ENCODE results near the gene ATP6V0B. TPM values are rescaled to one million over a fixed set of nuclear protein-coding genes. Genes with fewer than 3 reads are reported as not detected.
A peak's percentile ranks its signal among the peaks of the same experiment; 100 is the strongest.

ATP6V0B gene
- total and polyA plus RNA-seq, 2 of the 13 experiments (the other 11 are each of a cell fraction or from before 2014, with no cell fraction given), result 157 to 161 TPM

DNA sequence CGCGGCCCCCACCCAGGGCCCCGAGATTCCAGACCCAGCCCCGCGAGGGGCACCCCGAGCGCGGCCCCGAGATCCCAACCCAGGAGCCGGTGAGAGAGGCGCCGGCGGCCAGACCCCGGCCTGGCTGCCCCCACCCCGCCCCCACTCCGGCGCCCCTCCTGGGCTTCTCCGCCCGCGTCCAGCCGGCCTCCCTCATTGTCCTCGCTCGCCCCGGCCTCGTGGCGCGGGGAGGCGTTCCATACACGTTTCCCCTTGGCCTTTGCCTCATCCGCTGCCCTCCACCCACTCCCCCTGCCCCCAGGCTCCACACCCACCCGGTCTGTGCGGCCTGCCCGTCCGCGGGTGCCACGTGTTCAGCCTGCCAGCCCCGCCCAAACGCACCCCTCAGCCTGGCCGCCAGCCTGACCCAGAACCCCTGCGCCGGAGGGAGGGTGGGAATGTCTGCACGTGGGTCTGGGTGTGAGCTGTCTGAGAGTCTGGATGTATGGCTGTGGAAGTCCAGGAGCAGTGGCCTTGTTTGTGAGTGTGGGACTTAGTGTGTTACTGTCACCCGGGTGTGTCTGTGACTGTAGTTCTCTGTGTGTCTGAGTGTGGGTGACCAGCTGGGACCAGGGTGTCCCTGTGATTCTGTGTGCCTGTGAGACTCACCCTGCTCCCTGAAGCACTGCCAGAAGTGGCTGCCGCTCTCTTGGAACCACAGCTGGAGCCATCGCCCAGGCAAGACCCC is 4.9 kb downstream of the ATP6V0B start (continued):
- TF ChIP-seq, protein P1, sequence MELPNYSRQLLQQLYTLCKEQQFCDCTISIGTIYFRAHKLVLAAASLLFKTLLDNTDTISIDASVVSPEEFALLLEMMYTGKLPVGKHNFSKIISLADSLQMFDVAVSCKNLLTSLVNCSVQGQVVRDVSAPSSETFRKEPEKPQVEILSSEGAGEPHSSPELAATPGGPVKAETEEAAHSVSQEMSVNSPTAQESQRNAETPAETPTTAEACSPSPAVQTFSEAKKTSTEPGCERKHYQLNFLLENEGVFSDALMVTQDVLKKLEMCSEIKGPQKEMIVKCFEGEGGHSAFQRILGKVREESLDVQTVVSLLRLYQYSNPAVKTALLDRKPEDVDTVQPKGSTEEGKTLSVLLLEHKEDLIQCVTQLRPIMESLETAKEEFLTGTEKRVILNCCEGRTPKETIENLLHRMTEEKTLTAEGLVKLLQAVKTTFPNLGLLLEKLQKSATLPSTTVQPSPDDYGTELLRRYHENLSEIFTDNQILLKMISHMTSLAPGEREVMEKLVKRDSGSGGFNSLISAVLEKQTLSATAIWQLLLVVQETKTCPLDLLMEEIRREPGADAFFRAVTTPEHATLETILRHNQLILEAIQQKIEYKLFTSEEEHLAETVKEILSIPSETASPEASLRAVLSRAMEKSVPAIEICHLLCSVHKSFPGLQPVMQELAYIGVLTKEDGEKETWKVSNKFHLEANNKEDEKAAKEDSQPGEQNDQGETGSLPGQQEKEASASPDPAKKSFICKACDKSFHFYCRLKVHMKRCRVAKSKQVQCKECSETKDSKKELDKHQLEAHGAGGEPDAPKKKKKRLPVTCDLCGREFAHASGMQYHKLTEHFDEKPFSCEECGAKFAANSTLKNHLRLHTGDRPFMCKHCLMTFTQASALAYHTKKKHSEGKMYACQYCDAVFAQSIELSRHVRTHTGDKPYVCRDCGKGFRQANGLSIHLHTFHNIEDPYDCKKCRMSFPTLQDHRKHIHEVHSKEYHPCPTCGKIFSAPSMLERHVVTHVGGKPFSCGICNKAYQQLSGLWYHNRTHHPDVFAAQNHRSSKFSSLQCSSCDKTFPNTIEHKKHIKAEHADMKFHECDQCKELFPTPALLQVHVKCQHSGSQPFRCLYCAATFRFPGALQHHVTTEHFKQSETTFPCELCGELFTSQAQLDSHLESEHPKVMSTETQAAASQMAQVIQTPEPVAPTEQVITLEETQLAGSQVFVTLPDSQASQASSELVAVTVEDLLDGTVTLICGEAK (IDR thresholded peaks at IDR 0.05), result no peak
- TF ChIP-seq, protein P1 (CRISPR knock-in tag; IDR thresholded peaks at IDR 0.05), result no peak
- no peak for TF ChIP-seq ZNF501 (CRISPR knock-in tag; IDR thresholded peaks at IDR 0.05)
- peak; percentile 50; the same call in 1 of the 2 replicates for TF ChIP-seq REPIN1 (CRISPR knock-in tag; IDR thresholded peaks at IDR 0.05; ENCODE audit: borderline replicate concordance, low read depth)
- TF ChIP-seq ZNF776 (CRISPR knock-in tag; IDR thresholded peaks at IDR 0.05), result peak; percentile 83; the same call in 1 of the 2 replicates
- no peak for TF ChIP-seq ZNF569 (CRISPR knock-in tag; IDR thresholded peaks at IDR 0.05; ENCODE audit: borderline replicate concordance)
- no peak for TF ChIP-seq RAD51 (IDR thresholded peaks at IDR 0.05; ENCODE audit: borderline replicate concordance)
- peak; percentile 54; the same call in 1 of the 2 replicates for TF ChIP-seq ZNF160 (CRISPR knock-in tag; IDR thresholded peaks at IDR 0.05)
- TF ChIP-seq SMAD1 (CRISPR knock-in tag; IDR thresholded peaks at IDR 0.05; ENCODE audit: borderline replicate concordance, low read depth), result peak; percentile 48; the same call in 1 of the 2 replicates
- TF ChIP-seq ZNF75D (CRISPR knock-in tag; IDR thresholded peaks at IDR 0.05; ENCODE audit: borderline replicate concordance), result no peak
- TF ChIP-seq ZNF781 (CRISPR knock-in tag; IDR thresholded peaks at IDR 0.05; ENCODE audit: borderline replicate concordance, not compliant biosample characterization), result no peak
- no peak for TF ChIP-seq ZNF773 (CRISPR knock-in tag; IDR thresholded peaks at IDR 0.05; ENCODE audit: borderline replicate concordance)
- no peak for TF ChIP-seq FIP1L1 (IDR thresholded peaks at IDR 0.05; ENCODE audit: borderline replicate concordance, insufficient read depth, low read depth, low read length)
- peak; percentile 21; the same call in 1 of the 2 replicates for TF ChIP-seq TARDBP (CRISPR knock-in tag; IDR thresholded peaks at IDR 0.05)
- TF ChIP-seq SOX6 (IDR thresholded peaks at IDR 0.05), result no peak
- 0 out of 2 replicates have a peak, but pooled peaks have one; percentile 16 for TF ChIP-seq SOX6 (CRISPR knock-in tag; IDR thresholded peaks at IDR 0.05)
- TF ChIP-seq ZSCAN22 (CRISPR knock-in tag; IDR thresholded peaks at IDR 0.05), result no peak; the same call in 1 of the 2 replicates
- TF ChIP-seq FOXP1 (IDR thresholded peaks at IDR 0.05), result no peak
- no peak for TF ChIP-seq FOXP1 (CRISPR knock-in tag; IDR thresholded peaks at IDR 0.05)
- 0 out of 2 replicates have a peak, but pooled peaks have one; percentile 39 for TF ChIP-seq ZNF543 (CRISPR knock-in tag; IDR thresholded peaks at IDR 0.05)
- TF ChIP-seq, protein P2, sequence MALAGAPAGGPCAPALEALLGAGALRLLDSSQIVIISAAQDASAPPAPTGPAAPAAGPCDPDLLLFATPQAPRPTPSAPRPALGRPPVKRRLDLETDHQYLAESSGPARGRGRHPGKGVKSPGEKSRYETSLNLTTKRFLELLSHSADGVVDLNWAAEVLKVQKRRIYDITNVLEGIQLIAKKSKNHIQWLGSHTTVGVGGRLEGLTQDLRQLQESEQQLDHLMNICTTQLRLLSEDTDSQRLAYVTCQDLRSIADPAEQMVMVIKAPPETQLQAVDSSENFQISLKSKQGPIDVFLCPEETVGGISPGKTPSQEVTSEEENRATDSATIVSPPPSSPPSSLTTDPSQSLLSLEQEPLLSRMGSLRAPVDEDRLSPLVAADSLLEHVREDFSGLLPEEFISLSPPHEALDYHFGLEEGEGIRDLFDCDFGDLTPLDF (CRISPR knock-in tag; IDR thresholded peaks at IDR 0.05), result no peak

All from HepG2 (cell line).